Panc1 (cell line): ENCODE data around the gene CASTOR1.

Experiments used
- CTCF ChIP-seq: fragments of 450-650 bp; IDR thresholded peaks from 2 replicates; pipeline ENCODE4 v1.5.1; 2017; ENCODE audit warnings: mild to moderate bottlenecking
- REST ChIP-seq, 2 experiments: IDR thresholded peaks; 2 replicates each; pipeline ENCODE4 v1.6.1; 2011 to 2012; ENCODE audit warnings: low read depth in 2 of 2, control low read depth in 1 of 2, low read length in 1 of 2, mild to moderate bottlenecking in 1 of 2, moderate library complexity in 1 of 2; ENCODE audit not compliant: insufficient read depth in 1 of 2
- SIN3A ChIP-seq: IDR thresholded peaks from 2 replicates; pipeline ENCODE4 v1.6.1; 2012; ENCODE audit warnings: low read depth, mild to moderate bottlenecking, low read length, moderate library complexity, borderline replicate concordance; ENCODE audit not compliant: insufficient read depth

DNA sequence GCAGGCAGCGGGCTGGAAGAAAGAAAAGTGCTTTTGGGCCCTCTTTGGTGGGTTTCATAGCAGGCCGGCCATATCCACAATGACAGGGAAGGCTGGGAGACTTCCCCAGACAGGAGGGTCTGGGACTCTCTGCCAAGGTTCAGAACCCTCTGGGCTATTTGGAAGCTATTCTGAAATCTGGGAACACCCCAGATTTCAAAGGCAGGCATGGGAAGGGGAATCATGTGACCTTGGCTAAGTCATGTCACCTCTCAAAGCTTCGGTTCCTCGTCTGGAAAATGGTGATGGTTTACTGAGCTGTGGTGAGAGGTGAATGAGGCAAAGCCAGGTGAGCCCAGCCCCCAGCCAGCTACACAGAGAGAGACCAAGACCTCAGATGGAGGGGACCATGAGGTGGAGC lies 4.6 kb downstream of the CASTOR1 start:
- no peak for TF ChIP-seq CTCF
- no peak for TF ChIP-seq SIN3A
- TF ChIP-seq REST (IDR thresholded peaks at IDR 0.05; ENCODE audit: insufficient read depth in 1 of 2, low read depth in 2 of 2, low read length in 1 of 2): no peak
